ENCODE measurements around the gene TNFRSF8.

TNFRSF8 gene

GRCh38 chr1:12181568-12181967, 118.5 kb downstream of the TNFRSF8 start:
- no peak overlapping the region for H3K27ac ChIP-seq
- ChIA-PET CTCF (interaction anchor here (3.9 kb wide), 1 partner anchor 57 kb away, joined by 13 read pairs; no protein-coding TSS in a partner anchor), POLR2A (ENCODE audit: low non-redundant PET) (no interaction called here)
- no peak for DNase-seq (ENCODE audit: low spot score)
- no peak for TF ChIP-seq CTCF (conservative IDR thresholded peaks at IDR 0.05; ENCODE audit: low read depth)

GRCh38 chr1:12182410-12182984, 119.4 kb downstream of the TNFRSF8 start:
- no peak for DNase-seq (ENCODE audit: low spot score)
- no peak overlapping the region for H3K27ac ChIP-seq
- CTCF ChIA-PET, result interaction anchor here (3.9 kb wide), 1 partner anchor 58 kb away, joined by 13 read pairs; no protein-coding TSS in a partner anchor
- POLR2A ChIA-PET (ENCODE audit: low non-redundant PET), result no interaction called here
- TF ChIP-seq CTCF (conservative IDR thresholded peaks at IDR 0.05; ENCODE audit: low read depth), result no peak

GRCh38 chr1:12183095-12183794, 120.1 kb downstream of the TNFRSF8 start:
- ChIA-PET CTCF (interaction anchor here (3.9 kb wide), 1 partner anchor 58 kb away, joined by 13 read pairs; no protein-coding TSS in a partner anchor), POLR2A (ENCODE audit: low non-redundant PET) (no interaction called here)
- DNase-seq (ENCODE audit: low spot score), result no peak
- no peak for TF ChIP-seq CTCF (conservative IDR thresholded peaks at IDR 0.05; ENCODE audit: low read depth)
- no peak overlapping the region for H3K27ac ChIP-seq

GRCh38 chr1:12184008-12184681, 121.0 kb downstream of the TNFRSF8 start:
- ChIA-PET CTCF (interaction anchor here (3.9 kb wide), 1 partner anchor 59 kb away, joined by 13 read pairs; no protein-coding TSS in a partner anchor), POLR2A (ENCODE audit: low non-redundant PET) (no interaction called here)
- H3K27ac ChIP-seq, result no peak overlapping the region
- TF ChIP-seq CTCF (conservative IDR thresholded peaks at IDR 0.05; ENCODE audit: low read depth), result no peak
- DNase-seq (ENCODE audit: low spot score), result no peak

GRCh38 chr1:12185036-12185917, 122.2 kb downstream of the TNFRSF8 start:
- ChIA-PET POLR2A (ENCODE audit: low non-redundant PET) (no interaction called here), CTCF (interaction anchor here (1.9 to 3.9 kb wide), 2 partner anchors 60 to 61 kb away, joined by 9 to 13 read pairs; no protein-coding TSS in a partner anchor)
- DNase-seq (ENCODE audit: low spot score), result no peak
- no peak for TF ChIP-seq CTCF (conservative IDR thresholded peaks at IDR 0.05; ENCODE audit: low read depth)
- H3K27ac ChIP-seq, result no peak overlapping the region

Data from RWPE1 (cell line).